ENCODE measurements around the gene KCTD19. TPM values are rescaled to one million over a fixed set of nuclear protein-coding genes. Genes with fewer than 3 reads are reported as not detected.

Gene KCTD19
- total RNA-seq, 1 donor from 2014 or later = under 0.01 TPM

DNA sequence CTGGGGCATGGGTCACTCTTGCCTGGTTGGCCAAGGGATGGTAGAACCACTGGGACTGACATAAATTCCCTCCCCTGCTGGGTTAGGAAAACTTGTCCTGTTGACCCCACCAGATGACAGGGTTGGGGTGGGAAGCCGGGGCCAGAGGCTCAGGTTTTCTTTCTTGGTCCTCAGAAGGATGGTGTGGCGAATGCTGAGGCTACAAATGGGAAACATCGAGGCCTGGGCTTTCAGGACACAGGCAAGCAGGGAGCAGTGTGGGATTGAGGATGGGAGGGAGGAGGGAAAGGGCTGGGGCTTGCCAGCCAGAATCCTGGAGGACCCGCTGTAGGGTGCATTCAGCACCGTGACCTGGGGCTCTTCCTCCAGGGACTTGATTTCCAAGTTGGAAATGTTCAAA lies 61.7 kb downstream of the KCTD19 start:
- FAIRE-seq (no peak), DNase-seq (ENCODE audit: low spot score in 2 of 2) (no peak)

DNA sequence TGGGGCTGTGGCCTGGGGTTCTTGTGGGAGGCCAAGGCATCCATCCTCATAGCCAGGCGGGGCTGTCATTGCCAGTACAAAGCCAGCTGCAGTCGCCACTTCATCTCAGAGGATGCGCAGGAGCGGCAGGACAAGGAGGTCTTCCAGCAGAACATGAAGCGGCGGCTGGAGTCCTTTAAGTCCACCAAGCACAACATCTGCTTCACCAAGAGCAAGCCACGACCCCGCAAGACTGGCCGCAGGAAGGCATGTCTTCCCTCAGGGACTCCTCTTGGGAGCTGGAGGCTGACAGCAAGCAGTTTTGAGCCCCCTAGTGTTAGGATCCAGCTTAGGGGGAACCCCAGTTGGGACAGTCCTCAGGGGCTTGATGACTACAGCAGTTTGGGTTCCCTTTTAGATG lies 62.3 kb downstream of the KCTD19 start:
- FAIRE-seq = no peak
- no peak for DNase-seq (ENCODE audit: low spot score in 2 of 2)

DNA sequence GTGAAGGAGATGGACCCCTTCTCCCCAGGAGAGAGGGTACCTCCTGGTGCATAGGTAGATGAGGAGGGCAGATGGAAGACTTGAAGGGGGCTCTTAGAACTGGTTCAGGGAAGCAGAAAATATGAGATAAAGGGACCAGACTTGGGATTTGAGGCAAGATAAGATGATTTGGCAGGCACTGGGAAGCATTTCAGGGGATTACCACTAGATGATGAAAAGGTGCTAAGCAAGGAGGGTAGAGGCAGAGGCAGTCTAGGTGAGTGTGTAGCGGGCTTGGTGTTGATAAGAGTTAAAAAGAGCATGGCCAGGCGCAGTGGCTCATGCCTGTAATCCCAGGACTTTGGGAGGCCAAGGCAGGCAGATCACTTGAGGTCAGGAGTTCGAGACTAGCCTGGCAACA lies 63.3 kb downstream of the KCTD19 start:
- FAIRE-seq = no peak

GRCh38 chr16:67260426-67261063 lies 66.0 kb downstream of the KCTD19 start:
- peak in 1 of 2 donors; percentile 17 for DNase-seq (ENCODE audit: low spot score in 2 of 2)

More for the DNA sequence above, 63.3 kb downstream of the KCTD19 start:
- no peak for DNase-seq (ENCODE audit: low spot score in 2 of 2)

DNA sequence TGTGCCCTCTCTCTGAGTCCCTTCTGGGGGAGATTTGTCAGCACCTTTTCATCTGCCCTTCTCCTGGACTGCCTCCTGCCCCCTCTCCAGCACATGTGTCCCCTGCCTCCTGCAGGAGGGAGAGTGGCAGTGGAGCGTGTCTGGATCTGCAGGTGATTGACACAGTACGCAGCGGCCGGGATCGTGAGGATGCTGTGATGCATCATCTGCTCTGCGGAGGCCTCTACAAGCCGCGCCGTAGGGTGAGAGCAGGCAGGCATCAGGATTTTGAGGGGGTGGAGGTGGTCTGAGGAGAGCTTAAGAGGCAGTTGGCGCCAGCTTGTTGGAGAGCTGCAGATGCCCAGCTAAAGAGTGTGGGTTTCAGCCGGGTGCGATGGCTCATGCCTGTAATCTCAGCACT lies 66.8 kb downstream of the KCTD19 start:
- FAIRE-seq = no peak
- no peak for DNase-seq (ENCODE audit: low spot score in 2 of 2)

More at GRCh38 chr16:67260426-67261063, 66.0 kb downstream of the KCTD19 start:
- FAIRE-seq = no peak

GRCh38 chr16:67258161-67258835 lies 68.2 kb downstream of the KCTD19 start:
- FAIRE-seq (no peak), DNase-seq (ENCODE audit: low spot score in 2 of 2) (no peak)

- no peak for FAIRE-seq
- no peak for DNase-seq (ENCODE audit: low spot score in 2 of 2)
Observed at GRCh38 chr16:67257486-67258160, 68.9 kb downstream of the KCTD19 start.

DNA sequence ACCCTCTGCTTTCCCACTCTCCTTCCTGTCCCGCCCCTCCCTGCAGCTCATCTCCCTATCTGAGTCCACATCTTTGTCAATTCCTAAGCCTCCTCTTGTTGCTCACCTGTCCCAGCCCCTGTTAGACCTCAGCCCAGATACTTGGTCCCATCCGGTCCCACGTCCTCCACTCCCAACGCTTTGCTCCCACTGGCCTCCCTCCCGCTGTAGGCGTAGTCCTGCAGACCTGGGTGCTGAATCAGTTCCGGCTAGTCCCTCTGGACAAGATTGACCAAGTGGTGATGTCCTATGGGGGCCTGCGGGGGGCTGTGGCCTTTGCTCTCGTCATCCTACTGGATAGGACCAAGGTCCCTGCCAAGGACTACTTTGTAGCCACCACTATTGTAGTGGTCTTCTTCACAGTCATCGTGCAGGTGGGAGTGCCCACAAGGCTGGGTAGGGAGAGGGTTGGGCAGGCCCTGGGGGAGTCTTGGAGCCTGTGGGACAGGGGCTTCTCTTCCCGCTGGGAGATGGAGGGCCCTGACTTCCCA lies 69.8 kb downstream of the KCTD19 start:
- DNase-seq (ENCODE audit: low spot score in 2 of 2) (no peak), FAIRE-seq (no peak)

DNA sequence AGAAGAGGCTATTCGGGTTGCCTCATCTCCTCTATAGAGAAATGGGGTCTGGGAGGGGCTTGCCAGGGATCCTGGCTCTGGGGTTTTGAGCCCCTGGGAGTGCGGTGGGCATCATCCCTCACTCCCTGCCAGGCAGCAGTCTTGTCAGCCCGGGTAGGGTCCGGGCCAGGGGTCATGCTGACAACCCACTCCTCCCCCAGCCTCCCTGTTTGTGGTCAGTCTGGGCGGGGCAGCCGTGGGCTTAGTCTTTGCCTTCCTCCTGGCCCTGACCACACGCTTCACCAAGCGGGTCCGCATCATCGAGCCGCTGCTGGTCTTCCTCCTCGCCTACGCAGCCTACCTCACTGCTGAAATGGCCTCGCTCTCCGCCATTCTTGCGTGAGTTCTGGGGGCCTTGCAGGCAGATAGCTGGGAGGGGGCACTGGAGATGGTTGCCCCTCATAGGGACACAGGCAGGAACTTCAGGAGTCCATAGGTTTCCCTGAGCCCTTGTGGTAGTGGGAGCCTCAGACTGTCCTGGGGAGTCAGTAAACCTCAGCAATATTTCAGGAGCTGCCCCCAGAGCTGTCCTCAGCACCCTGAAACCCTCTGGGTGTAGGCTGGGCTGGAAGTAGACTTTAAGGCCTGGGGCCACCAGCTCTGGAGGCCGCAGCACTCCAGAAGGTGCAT lies 70.9 kb downstream of the KCTD19 start:
- FAIRE-seq (no peak), DNase-seq (ENCODE audit: low spot score in 2 of 2) (no peak)

DNA sequence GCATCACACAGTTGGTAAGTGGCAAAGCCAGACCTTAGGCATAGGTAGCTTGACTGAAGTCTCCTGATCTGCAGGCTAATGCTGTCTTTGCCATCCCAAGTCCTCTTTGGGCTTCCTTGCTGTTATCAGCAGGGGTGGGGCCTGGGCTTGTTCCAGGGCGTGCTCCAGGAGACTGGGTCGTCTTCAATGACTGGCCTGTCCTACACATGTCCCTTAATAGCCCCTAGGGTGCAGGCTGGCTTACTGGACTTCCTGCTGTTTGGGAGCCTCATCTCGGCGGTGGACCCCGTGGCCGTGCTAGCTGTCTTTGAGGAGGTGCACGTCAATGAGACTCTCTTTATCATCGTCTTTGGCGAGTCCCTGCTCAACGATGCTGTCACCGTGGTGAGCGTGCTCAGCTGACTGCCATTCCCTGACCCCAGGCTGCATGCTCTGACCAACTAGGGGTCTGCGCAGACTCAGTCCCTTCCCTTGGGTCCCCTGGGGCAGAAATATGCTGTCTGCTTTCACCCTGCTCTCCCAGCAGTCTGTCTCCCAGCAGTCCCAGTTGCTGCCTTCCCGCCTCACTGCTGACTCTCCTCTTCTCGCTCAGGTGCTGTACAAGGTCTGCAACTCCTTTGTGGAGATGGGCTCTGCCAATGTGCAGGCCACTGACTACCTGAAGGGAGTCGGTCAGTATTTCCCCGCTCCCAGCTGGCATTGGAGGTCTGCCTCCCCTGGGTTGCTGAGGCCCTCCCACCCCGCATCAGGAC lies 71.6 kb downstream of the KCTD19 start:
- FAIRE-seq = no peak
- no peak for DNase-seq (ENCODE audit: low spot score in 2 of 2)

GRCh38 chr16:67252609-67253497 lies 73.7 kb downstream of the KCTD19 start:
- DNase-seq (ENCODE audit: low spot score in 2 of 2) = no peak

DNA sequence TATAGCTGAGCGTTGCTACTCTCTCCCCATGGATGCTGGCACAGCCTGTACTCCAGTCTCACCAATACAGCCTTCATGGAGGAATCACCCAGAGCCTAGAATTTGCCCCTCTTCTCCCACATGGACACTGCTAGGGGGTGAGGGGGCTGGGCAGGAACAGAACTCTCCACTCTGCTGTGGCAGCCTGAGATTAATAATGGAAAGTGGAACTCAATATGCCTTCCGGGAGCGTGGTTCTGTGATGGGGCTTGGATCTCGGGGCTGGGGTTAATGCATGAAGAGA lies 76.6 kb downstream of the KCTD19 start:
- no peak for DNase-seq (ENCODE audit: low spot score in 2 of 2)
- no peak for FAIRE-seq

More at GRCh38 chr16:67252609-67253497, 73.7 kb downstream of the KCTD19 start:
- FAIRE-seq = no peak

GRCh38 chr16:67249178-67250044 lies 77.1 kb downstream of the KCTD19 start:
- no peak for DNase-seq (ENCODE audit: low spot score in 2 of 2)
- FAIRE-seq = no peak

DNA sequence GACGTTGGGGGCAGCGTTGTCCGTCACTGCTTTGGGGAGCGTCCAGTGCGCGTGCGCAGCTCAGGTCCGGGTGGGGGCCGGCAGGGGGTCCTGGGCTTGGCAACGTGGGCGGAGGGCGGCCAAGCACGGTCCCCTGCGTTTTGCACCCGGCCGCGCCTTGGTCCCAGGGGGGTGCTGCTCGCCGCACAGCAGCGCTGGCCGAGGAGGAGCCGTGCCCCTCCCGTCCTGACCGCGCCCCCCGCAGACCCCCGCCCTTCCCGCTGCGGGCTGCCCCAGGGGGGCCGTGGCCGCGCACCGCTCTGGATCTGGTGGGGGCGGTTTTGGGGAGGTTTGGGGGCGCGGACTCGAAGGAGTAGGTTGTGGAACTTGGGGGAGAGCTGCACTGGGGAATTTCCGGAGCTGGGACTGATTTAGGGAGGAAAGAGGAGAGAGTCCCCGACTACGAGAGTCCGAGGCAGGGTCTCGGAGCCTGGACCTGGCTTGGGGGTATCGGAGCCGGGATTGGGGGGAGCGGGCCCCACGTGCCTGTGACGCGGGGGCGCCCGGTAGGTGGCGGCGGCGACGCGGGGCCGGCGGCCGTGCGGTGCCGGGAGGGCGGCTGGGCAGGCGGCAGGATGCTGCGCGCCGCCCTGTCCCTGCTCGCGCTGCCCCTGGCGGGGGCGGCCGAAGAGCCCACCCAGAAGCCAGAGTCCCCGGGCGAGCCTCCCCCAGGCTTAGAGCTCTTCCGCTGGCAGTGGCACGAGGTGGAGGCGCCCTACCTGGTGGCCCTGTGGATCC lies 78.0 kb downstream of the KCTD19 start, which contains the start of gene SLC9A5:
SLC9A5 (plus strand) TSS at position 579 of the 777 bp plus-strand sequence; CDS start at position 615, 36 bp downstream.
- FAIRE-seq = no peak

GRCh38 chr16:67248073-67248400 lies 78.5 kb downstream of the KCTD19 start:
- DNase-seq (ENCODE audit: low spot score in 2 of 2) = no peak
- FAIRE-seq = no peak

More for the DNA sequence above, 78.0 kb downstream of the KCTD19 start, which contains the start of gene SLC9A5:
- peak in 1 of 2 donors; percentile 63 for DNase-seq (ENCODE audit: low spot score in 2 of 2)

DNA sequence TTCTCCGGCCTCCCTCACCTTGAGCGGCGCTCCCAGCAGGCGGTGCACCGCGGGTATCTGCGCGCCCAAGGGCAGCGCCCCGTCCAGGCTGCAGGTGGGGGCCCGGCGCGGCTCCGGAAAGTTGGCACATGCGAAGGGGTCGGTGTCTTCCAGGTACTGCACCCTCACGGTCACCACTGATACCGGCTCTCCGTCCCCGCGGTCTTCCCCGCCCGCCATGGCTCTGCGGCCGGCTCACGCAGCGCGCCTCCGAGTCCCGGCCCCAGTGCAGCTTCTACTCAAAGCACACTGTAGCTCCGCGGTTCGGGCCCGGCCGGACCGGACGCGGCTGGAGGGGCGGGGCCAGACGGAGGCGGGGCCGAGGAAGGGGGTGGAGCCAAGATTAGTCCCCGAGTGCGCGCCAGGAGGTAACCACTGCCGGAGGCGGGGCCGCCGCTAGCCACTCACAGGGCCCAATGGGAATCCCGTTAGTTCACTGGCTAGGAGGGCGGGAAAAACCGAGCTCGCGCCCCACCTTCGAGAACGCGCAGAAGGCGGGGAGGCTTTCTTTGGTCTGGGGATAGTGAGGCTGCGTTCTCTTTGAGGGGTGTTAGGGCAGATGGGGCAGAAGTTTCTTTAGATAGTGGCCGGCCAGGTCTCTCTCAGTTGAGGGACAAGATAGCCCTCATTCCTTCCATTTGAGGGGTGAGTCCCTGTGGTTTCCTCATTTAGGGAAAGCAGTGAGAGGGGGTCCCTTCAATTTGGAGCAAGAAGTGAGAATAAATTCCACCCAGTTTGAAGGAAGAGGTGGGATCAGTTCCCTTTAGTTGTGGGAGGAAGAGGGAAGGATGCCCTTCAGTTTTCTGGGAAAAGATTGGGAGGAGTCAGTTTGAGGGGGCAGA lies 79.1 kb downstream of the KCTD19 start, which contains the start of gene FHOD1:
FHOD1 (minus strand) TSS at position 290 of the 881 bp plus-strand sequence; CDS start at position 219, 71 bp downstream.
- peak; percentile 89 to 94 for DNase-seq (ENCODE audit: low spot score in 2 of 2)
- no peak for FAIRE-seq

Measured in frontal cortex (tissue), 4 donors.